ENCODE measurements around the gene DENND2D.
A peak's percentile ranks its signal among the peaks of the same experiment; 100 is the strongest.

Gene DENND2D

GRCh38 chr1:111193712-111194480 lies 6.5 kb downstream of the DENND2D start:
- DNase-seq (ENCODE audit: extremely low read depth, low read depth) = no peak
- no peak for TF ChIP-seq CTCF (IDR thresholded peaks at IDR 0.05; ENCODE audit: low read depth, low read length)

- TF ChIP-seq CTCF (IDR thresholded peaks at IDR 0.05; ENCODE audit: low read depth, low read length) = no peak
- no peak for DNase-seq (ENCODE audit: extremely low read depth, low read depth)
Measured at GRCh38 chr1:111192658-111193519, 7.6 kb downstream of the DENND2D start.

- DNase-seq (ENCODE audit: extremely low read depth, low read depth) = no peak
- no peak for TF ChIP-seq CTCF (IDR thresholded peaks at IDR 0.05; ENCODE audit: low read depth, low read length)
Measured at GRCh38 chr1:111192074-111192473, 8.4 kb downstream of the DENND2D start.

- peak; percentile 19 for DNase-seq (ENCODE audit: extremely low read depth, low read depth)
- no peak for TF ChIP-seq CTCF (IDR thresholded peaks at IDR 0.05; ENCODE audit: low read depth, low read length)
Measured at GRCh38 chr1:111191496-111191895, 8.9 kb downstream of the DENND2D start.

GRCh38 chr1:111190931-111191451 lies 9.5 kb downstream of the DENND2D start:
- no peak for TF ChIP-seq CTCF (IDR thresholded peaks at IDR 0.05; ENCODE audit: low read depth, low read length)
- peak; percentile 41 for DNase-seq (ENCODE audit: extremely low read depth, low read depth)

- no peak for DNase-seq (ENCODE audit: extremely low read depth, low read depth)
- TF ChIP-seq CTCF (IDR thresholded peaks at IDR 0.05; ENCODE audit: low read depth, low read length) = no peak
Measured at GRCh38 chr1:111184663-111185062, 15.8 kb downstream of the DENND2D start.

Data from AG09319 (cell line).